Measurements from ENCODE around the gene PUM1. TPM values are rescaled to one million over a fixed set of nuclear protein-coding genes. Genes with fewer than 3 reads are reported as not detected.
A peak's percentile ranks its signal among the peaks of the same experiment; 100 is the strongest.

The PUM1 gene
- total RNA-seq, 1 donor from 2014 or later: 121 TPM

GRCh38 chr1:31029026-31029425 lies 36.5 kb downstream of the PUM1 start:
- DNase-seq (no peak), ATAC-seq (no peak)
- H3K27me3 ChIP-seq (ENCODE audit: low read depth): no peaks in the 10 kb centered on the region
- intact Hi-C loops (cut with DNase I): no loop called here
- no peaks in the 10 kb centered on the region for H3K36me3 ChIP-seq
- peaks cover 72% of the 10 kb centered on the region for H3K4me1 ChIP-seq
- H3K4me3 ChIP-seq: no peak overlapping the region
- H3K9me3 ChIP-seq: no peaks in the 10 kb centered on the region
- no peak overlapping the region for H3K27ac ChIP-seq
- TF ChIP-seq, protein P1, sequence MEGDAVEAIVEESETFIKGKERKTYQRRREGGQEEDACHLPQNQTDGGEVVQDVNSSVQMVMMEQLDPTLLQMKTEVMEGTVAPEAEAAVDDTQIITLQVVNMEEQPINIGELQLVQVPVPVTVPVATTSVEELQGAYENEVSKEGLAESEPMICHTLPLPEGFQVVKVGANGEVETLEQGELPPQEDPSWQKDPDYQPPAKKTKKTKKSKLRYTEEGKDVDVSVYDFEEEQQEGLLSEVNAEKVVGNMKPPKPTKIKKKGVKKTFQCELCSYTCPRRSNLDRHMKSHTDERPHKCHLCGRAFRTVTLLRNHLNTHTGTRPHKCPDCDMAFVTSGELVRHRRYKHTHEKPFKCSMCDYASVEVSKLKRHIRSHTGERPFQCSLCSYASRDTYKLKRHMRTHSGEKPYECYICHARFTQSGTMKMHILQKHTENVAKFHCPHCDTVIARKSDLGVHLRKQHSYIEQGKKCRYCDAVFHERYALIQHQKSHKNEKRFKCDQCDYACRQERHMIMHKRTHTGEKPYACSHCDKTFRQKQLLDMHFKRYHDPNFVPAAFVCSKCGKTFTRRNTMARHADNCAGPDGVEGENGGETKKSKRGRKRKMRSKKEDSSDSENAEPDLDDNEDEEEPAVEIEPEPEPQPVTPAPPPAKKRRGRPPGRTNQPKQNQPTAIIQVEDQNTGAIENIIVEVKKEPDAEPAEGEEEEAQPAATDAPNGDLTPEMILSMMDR (IDR thresholded peaks at IDR 0.05): no peak

DNA sequence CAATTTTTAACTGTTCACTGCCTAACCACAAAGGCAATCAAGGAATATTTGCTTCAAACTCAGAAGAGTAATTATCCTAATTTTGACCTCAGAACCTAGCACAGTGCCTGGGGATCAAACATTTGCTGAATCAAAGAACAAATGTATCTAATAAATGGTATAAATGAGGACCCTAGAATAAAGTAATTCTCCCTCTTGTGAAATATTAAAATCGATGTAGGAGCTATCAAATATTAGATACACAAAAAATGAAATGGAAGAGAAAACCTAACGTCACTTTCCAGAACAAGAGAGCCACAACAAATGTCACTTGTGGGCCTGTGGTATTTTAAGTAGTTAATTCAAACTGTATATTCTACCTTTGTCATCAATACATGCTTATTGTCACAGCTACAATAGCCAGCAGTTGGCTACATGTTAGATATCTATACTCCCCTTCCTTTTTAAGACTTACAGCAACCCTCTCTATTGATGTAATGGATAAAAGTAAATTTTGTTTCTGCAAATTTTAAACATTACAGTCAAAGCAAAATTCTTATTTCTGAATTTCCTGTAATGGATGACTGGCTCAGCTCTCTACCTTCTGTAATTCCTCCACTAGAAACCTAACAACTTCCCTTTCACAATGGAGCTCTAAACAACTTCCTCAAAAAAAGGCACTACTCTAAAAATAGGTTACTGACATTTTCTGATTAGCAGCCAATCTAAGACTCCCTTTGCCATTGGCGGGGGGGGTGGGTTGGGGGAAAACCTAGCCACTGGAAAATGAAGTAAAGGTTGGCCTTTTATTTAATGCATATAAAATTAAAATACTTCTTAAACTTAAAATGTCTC lies 37.6 kb downstream of the PUM1 start:
- H3K4me1 ChIP-seq: peaks cover 67% of the 10 kb centered on the region
- peak overlapping the region; percentile 9 for H3K27ac ChIP-seq
- no peak overlapping the region for H3K4me3 ChIP-seq
- TF ChIP-seq, protein P1 (IDR thresholded peaks at IDR 0.05): no peak
- H3K27me3 ChIP-seq (ENCODE audit: low read depth): no peaks in the 10 kb centered on the region
- no peaks in the 10 kb centered on the region for H3K9me3 ChIP-seq
- DNase-seq: no peak
- ATAC-seq: peak; percentile 56 to 61
- intact Hi-C loops (cut with DNase I): no loop called here
- H3K36me3 ChIP-seq: no peaks in the 10 kb centered on the region

DNA sequence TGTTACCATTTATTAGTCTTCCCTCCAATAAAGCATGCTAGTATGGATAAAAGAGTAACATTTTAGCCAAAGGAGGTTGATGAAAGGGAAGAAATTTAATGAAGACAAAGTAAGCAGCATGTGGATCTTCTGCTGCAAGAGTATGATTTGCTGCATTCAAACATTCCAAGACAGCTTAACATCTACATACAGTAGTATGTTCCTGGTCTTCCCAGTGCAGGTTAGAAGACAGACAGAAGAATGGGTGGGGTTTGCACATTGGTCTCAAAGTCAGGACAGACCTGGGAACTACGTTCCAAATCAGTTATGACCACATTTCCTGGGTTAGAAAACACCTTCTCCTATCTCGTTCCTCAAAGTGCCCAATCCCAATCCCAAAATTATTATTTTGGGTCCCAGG lies 43.3 kb downstream of the PUM1 start:
- TF ChIP-seq, protein P1 (IDR thresholded peaks at IDR 0.05): no peak
- intact Hi-C loops (cut with DNase I): no loop called here
- no peak for DNase-seq
- ATAC-seq: no peak
- no peaks in the 10 kb centered on the region for H3K27me3 ChIP-seq (ENCODE audit: low read depth)
- H3K4me1 ChIP-seq: peaks cover 71% of the 10 kb centered on the region
- H3K27ac ChIP-seq: no peak overlapping the region
- no peak overlapping the region for H3K4me3 ChIP-seq
- H3K36me3 ChIP-seq: peaks cover 6% of the 10 kb centered on the region
- H3K9me3 ChIP-seq: no peaks in the 10 kb centered on the region

DNA sequence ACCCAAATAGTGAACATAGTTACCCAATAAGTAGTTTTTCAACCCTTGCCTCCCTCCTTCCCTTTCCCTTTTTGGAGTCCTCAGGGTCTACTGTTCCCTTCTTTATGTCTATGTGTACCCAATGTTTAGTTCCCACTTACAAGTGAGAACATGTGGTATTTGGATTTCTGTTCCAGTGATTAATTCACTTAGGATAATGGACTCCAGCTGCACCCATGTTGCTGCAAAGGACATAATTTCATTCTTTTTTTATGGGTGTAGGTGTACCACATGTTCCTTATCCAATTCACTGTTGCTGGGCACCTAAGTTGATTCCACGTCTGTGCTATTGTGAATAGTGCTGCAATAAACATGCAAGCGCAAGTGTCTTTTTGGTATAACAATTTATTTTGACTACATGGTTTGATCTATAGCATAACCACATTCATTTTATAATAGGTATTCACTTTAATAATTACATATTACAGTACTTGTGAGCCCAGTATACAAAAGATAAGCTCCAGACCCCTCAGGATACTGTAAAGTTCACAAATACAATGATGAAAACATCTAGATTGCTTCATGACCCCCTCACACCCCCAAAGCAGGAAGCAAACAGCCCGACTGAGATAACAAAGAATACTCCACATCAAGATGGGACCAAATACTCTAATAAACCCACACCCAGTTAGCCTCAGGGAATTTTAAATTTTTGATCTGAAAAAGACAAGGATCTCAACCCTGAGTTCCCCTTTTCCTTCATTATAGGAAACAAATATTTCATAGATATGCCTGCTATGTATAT lies 45.3 kb downstream of the PUM1 start:
- Histone ChIP-seq H3K4me1 (peaks cover 61% of the 10 kb centered on the region), H3K27me3 (ENCODE audit: low read depth) (no peaks in the 10 kb centered on the region), H3K36me3 (peaks cover 6% of the 10 kb centered on the region), H3K4me3 (no peak overlapping the region), H3K27ac (no peak overlapping the region), H3K9me3 (no peaks in the 10 kb centered on the region)
- no peak for DNase-seq
- ATAC-seq: no peak
- TF ChIP-seq, protein P1 (IDR thresholded peaks at IDR 0.05): no peak
- intact Hi-C loops (cut with DNase I): no loop called here

GRCh38 chr1:31019401-31019800 lies 46.1 kb downstream of the PUM1 start:
- H3K27me3 ChIP-seq (ENCODE audit: low read depth): no peaks in the 10 kb centered on the region
- no peaks in the 10 kb centered on the region for H3K9me3 ChIP-seq
- intact Hi-C loops (cut with DNase I): no loop called here
- H3K4me3 ChIP-seq: no peak overlapping the region
- ATAC-seq: no peak
- H3K27ac ChIP-seq: no peak overlapping the region
- DNase-seq: no peak
- peaks cover 53% of the 10 kb centered on the region for H3K4me1 ChIP-seq
- peaks cover 6% of the 10 kb centered on the region for H3K36me3 ChIP-seq
- TF ChIP-seq, protein P1 (IDR thresholded peaks at IDR 0.05): no peak
